Panc1 (cell line): Measurements from ENCODE around the gene PLCD3. TPM values are rescaled to one million over a fixed set of nuclear protein-coding genes. Genes with fewer than 3 reads are reported as not detected.

ENCODE experiments used
- microRNA-seq: library from miRNA; unstranded; fragments of <30 nt; microRNA quantifications from one replicate; pipeline ENCODE4 v1.1.0, GENCODE V29; 2020; ENCODE audit not compliant: unreplicated experiment
- total RNA-seq: library from RNA; stranded (reverse); gene quantifications from one replicate; pipeline ENCODE4 v1.2.1, GENCODE V29; 2021; ENCODE audit not compliant: unreplicated experiment

PLCD3 gene
- total RNA-seq, 1 experiment from 2014 or later = 125 TPM

Small RNAs within 50 kb of the gene (microRNA-seq; reads per million reads assigned to microRNA genes)
- gene MIR6784 = 0.95 reads per million

Other genes starting within 250 kb of the PLCD3 start
- 98.0 TPM for gene EFTUD2, start 233.1 kb downstream of the PLCD3 start, total RNA-seq
- not detected for gene GFAP, start 217.0 kb downstream of the PLCD3 start, total RNA-seq
- gene KIF18B, start 184.7 kb downstream of the PLCD3 start, total RNA-seq = 31.3 TPM
- gene C1QL1, start 164.2 kb downstream of the PLCD3 start, total RNA-seq = 9.5 TPM
- 24.3 TPM for gene DCAKD, start 80.9 kb downstream of the PLCD3 start, total RNA-seq
- 105 TPM for gene NMT1, start 71.2 kb downstream of the PLCD3 start, total RNA-seq
- 7.7 TPM for gene ACBD4, start 3.2 kb upstream of the PLCD3 start, total RNA-seq
- gene HEXIM1, start 16.0 kb upstream of the PLCD3 start, total RNA-seq = 59.1 TPM
- 4.5 TPM for gene HEXIM2, start 29.4 kb upstream of the PLCD3 start, total RNA-seq
- gene FMNL1, start 89.4 kb upstream of the PLCD3 start, total RNA-seq = 20.0 TPM
- 0.26 TPM for gene SPATA32, start 129.6 kb upstream of the PLCD3 start, total RNA-seq
- 80.8 TPM for gene MAP3K14, start 184.5 kb upstream of the PLCD3 start, total RNA-seq